ENCODE measurements around the gene MAP3K7CL.

MAP3K7CL gene

DNA sequence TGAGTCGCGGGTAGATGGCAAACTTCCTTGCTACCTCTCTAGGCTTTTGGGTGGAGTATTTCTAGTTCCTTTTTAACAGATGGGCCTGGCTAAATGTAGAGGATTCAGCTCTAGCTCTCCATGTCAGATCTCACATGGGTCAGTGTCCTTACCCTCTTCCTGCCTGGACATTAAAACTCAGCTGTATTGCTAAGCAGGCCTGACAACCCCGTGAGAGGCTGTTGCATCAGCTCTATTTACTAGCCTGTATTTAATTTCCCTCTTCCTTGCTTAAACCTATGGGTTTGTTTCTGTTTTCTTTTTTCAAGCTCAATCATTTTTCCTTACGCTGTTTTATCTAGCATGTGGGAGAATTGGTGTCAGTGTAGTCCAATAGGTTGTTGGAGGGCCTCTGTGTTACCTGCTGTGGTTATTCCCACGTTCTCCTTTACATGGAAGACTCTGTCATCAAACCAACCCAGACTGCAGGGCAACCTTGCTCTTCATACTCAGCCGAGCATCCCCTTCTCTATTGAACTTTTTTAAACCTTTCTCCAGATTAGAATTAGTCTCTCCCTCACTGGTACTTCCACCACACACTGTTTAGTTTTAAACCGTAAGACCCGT is 88.8 kb downstream of the MAP3K7CL start:
- in situ Hi-C loops (cut with HindIII; ENCODE audit: low sequenced_read_pairs), result no loop called here
- TF ChIP-seq, protein P1, sequence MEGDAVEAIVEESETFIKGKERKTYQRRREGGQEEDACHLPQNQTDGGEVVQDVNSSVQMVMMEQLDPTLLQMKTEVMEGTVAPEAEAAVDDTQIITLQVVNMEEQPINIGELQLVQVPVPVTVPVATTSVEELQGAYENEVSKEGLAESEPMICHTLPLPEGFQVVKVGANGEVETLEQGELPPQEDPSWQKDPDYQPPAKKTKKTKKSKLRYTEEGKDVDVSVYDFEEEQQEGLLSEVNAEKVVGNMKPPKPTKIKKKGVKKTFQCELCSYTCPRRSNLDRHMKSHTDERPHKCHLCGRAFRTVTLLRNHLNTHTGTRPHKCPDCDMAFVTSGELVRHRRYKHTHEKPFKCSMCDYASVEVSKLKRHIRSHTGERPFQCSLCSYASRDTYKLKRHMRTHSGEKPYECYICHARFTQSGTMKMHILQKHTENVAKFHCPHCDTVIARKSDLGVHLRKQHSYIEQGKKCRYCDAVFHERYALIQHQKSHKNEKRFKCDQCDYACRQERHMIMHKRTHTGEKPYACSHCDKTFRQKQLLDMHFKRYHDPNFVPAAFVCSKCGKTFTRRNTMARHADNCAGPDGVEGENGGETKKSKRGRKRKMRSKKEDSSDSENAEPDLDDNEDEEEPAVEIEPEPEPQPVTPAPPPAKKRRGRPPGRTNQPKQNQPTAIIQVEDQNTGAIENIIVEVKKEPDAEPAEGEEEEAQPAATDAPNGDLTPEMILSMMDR (IDR thresholded peaks at IDR 0.05; ENCODE audit: low read depth, low read length, missing control alignments), result no peak
- DNase-seq (ENCODE audit: low read depth), result no peak
- no peak overlapping the region for H3K4me3 ChIP-seq (ENCODE audit: low read depth, low read length)

DNA sequence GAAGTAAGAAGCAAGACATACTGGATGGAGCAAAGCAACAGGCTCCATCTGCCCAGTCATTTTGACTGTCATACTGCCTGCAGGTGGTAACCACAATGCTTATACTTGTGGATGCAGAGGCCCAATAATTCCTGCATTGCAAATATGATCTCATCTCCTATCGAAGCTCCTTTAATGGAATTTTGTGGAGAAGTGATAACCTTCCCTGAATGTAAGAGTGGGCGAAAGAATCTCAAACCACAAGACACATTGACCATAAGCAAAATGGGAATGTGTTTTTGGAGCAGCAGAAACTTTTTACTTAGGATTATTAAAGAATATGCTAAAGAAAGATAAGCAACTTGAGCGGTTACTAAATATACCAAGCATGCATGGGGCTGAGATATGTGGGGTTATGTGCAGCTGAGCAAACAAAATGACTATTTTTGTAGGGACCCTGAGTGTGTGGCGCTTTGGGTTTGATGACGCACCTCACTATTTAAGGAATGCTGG is 90.9 kb downstream of the MAP3K7CL start:
- H3K4me3 ChIP-seq (ENCODE audit: low read depth, low read length), result no peak overlapping the region
- TF ChIP-seq, protein P1 (IDR thresholded peaks at IDR 0.05; ENCODE audit: low read depth, low read length, missing control alignments), result no peak
- in situ Hi-C loops (cut with HindIII; ENCODE audit: low sequenced_read_pairs), result no loop called here
- DNase-seq (ENCODE audit: low read depth), result peak; percentile 85

DNA sequence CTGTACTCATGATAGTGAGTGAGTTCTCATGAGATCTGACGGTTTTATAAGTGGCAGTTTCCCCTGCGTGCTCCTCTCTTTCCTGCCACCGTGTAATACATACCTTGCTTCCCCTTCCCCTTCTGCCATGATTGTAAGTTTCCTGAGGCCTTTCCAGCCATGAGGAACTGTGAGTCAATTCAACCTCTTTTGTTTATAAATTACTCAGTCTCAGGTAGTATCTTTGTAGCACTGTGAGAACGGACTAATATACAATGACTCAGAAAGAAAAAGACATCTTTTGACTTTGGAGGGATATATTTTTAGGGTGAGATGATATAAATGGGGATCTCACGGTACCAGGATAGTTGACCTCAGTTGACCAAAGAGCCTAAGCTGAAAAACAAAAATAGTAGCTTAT is 93.6 kb downstream of the MAP3K7CL start:
- DNase-seq (ENCODE audit: low read depth), result no peak
- TF ChIP-seq, protein P1 (IDR thresholded peaks at IDR 0.05; ENCODE audit: low read depth, low read length, missing control alignments), result no peak
- in situ Hi-C loops (cut with HindIII; ENCODE audit: low sequenced_read_pairs), result no loop called here
- no peak overlapping the region for H3K4me3 ChIP-seq (ENCODE audit: low read depth, low read length)
